Inferior parietal cortex (tissue), 1 donor: ENCODE measurements around the gene PIN1.
"Not testable (repeated sequence)": the region's sequence is repeated elsewhere in the genome, so short reads cannot be mapped to it uniquely, and the experiment has no call there.

Experiments
- DNase-seq: peaks from one replicate; pipeline ENCODE4 v3.0.0-alpha.2; 2016; ENCODE audit errors: extremely low spot score

The PIN1 gene

GRCh38 chr19:9818734-9819595, 16.2 kb upstream of the PIN1 start, which contains the start of gene FBXL12:
Gene FBXL12, minus strand, starts transcription at chr19:9819079. Its CDS starts 266 bp downstream, at chr19:9818813.
- peak; percentile 95 for DNase-seq

- DNase-seq = no peak
Measured at GRCh38 chr19:9819596-9819909, 15.6 kb upstream of the PIN1 start.

- DNase-seq = not testable (repeated sequence)
Measured at GRCh38 chr19:9820034-9820433, 15.1 kb upstream of the PIN1 start.

GRCh38 chr19:9823816-9824215, 11.3 kb upstream of the PIN1 start:
- no peak for DNase-seq

- peak; percentile 97 for DNase-seq
Measured at GRCh38 chr19:9827289-9828238, 7.6 kb upstream of the PIN1 start, which contains the start of gene UBL5. Gene UBL5, plus strand, starts transcription at chr19:9827918. Its CDS starts 420 bp downstream, at chr19:9828338.

GRCh38 chr19:9828551-9829063, 6.5 kb upstream of the PIN1 start:
- DNase-seq = no peak

- no peak for DNase-seq
Measured at GRCh38 chr19:9834307-9834725, 802 bp upstream of the PIN1 start.

- no peak for DNase-seq
Measured at GRCh38 chr19:9835507-9835949, 410 bp downstream of the PIN1 start.

GRCh38 chr19:9836021-9836420, 903 bp downstream of the PIN1 start:
- no peak for DNase-seq

GRCh38 chr19:9838324-9838723, 3.2 kb downstream of the PIN1 start:
- no peak for DNase-seq

- DNase-seq = no peak
Measured at GRCh38 chr19:9839415-9839814, 4.3 kb downstream of the PIN1 start.

- DNase-seq = no peak
Measured at GRCh38 chr19:9842834-9843625, 7.9 kb downstream of the PIN1 start.

- DNase-seq = not testable (repeated sequence)
Measured at GRCh38 chr19:9843626-9844273, 8.6 kb downstream of the PIN1 start.

GRCh38 chr19:9847087-9847671, 12.1 kb downstream of the PIN1 start:
- DNase-seq = no peak

GRCh38 chr19:9848060-9848459, 12.9 kb downstream of the PIN1 start:
- DNase-seq = no peak

GRCh38 chr19:9848762-9849161, 13.6 kb downstream of the PIN1 start:
- DNase-seq = no peak

GRCh38 chr19:9849791-9850190, 14.7 kb downstream of the PIN1 start:
- no peak for DNase-seq

GRCh38 chr19:9850235-9850959, 15.3 kb downstream of the PIN1 start:
- DNase-seq = no peak

- DNase-seq = no peak
Measured at GRCh38 chr19:9854282-9854846, 19.2 kb downstream of the PIN1 start.
